ENCODE data around the gene USF3.

GRCh38 chr3:113685956-113686721 is 10.3 kb downstream of the USF3 start:
- TF ChIP-seq MAX (IDR thresholded peaks at IDR 0.05) = no peak
- no peak for TF ChIP-seq EP300 (IDR thresholded peaks at IDR 0.05; ENCODE audit: borderline replicate concordance)
- TF ChIP-seq CEBPB (IDR thresholded peaks at IDR 0.05) = peak; percentile 87
- TF ChIP-seq CREB1 (IDR thresholded peaks at IDR 0.05; ENCODE audit: low read depth) = no peak
- no peak for TF ChIP-seq ZBTB7A (IDR thresholded peaks at IDR 0.05; ENCODE audit: low read depth)
- TF ChIP-seq TAF1 (IDR thresholded peaks at IDR 0.05; ENCODE audit: low read depth) = no peak
- no peak for TF ChIP-seq TCF12 (IDR thresholded peaks at IDR 0.05; ENCODE audit: low read depth)
- TF ChIP-seq EGR1 (IDR thresholded peaks at IDR 0.05) = no peak
- TF ChIP-seq TEAD4 (IDR thresholded peaks at IDR 0.05) = no peak

Data from Ishikawa (cell line).